HCT116 (cell line): ENCODE data around the gene SLC7A7. TPM values are rescaled to one million over a fixed set of nuclear protein-coding genes. Genes with fewer than 3 reads are reported as not detected.
A peak's percentile ranks its signal among the peaks of the same experiment; 100 is the strongest.

Experiments
- ATAC-seq: fragments of 200-7000 bp; cut with Tn5 transposase; 2 replicates; pipeline ENCODE4 v1.9.1; 2020; ENCODE audit warnings: mild to moderate bottlenecking, moderate library complexity
- BruUV-seq: library from RNA; stranded (reverse); fragments of 400-500 nt; replicated peaks from 2 replicates; lab custom pipeline; 2021; lab: Mats Ljungman, UMichigan
- CTCF ChIA-PET: fragments of 300-600 bp; sonication (Branson Sonifier 250); formaldehyde crosslinking; loops from one replicate; lab custom pipeline; 2021; ENCODE audit warnings: antibody characterized with exemption; lab: Charles Lee
- POLR2A ChIA-PET: fragments of 300-600, 350-600 bp; sonication (Branson Sonifier 250); formaldehyde crosslinking; loops from one replicate; lab custom pipeline; 2021; ENCODE audit warnings: antibody characterized with exemption; lab: Charles Lee
- RAD21 ChIA-PET, 2 experiments: fragments of 300-600 bp; sonication (Branson Sonifier 250); formaldehyde crosslinking; loops; one replicate each; lab custom pipeline; 2023; ENCODE audit warnings: low total read pairs in 2 of 2; ENCODE audit not compliant: uncharacterized antibody in 2 of 2, unreplicated experiment in 2 of 2, low non-redundant PET in 1 of 2; lab: Charles Lee
- DNase-seq: peaks from one replicate; pipeline ENCODE4 v3.0.0-alpha.2; 2010; ENCODE audit warnings: low read depth, low spot score
- H2AFZ ChIP-seq: fragments of 200-600 bp; shearing (Covaris generic), sonication (generic); 2 replicates; pipeline ENCODE4 v1.6.1; 2017; ENCODE audit warnings: low read depth, mixed run types, mixed read lengths, antibody characterized with exemption, low read length; ENCODE audit not compliant: poor library complexity, severe bottlenecking
- H3K27ac ChIP-seq: 2 replicates; pipeline ENCODE4 v1.5.1; 2012; ENCODE audit warnings: low read depth, low read length
- H3K27me3 ChIP-seq: fragments of 200-600 bp; sonication (generic); 2 replicates; pipeline ENCODE4 v1.6.1; 2016; ENCODE audit warnings: mixed run types, low read length, mixed read lengths; ENCODE audit not compliant: insufficient read depth
- H3K36me3 ChIP-seq, 2 experiments: fragments of 200-500 bp in 1 of 2; fragments of 200-600 bp in 1 of 2; sonication (Bioruptor generic) in 1 of 2; sonication (generic) in 1 of 2; 2 replicates each; pipeline versions ENCODE4 v1.5.1 to v1.6.1; 2014 to 2016; ENCODE audit warnings: low read length in 2 of 2, inconsistent platforms in 1 of 2, mixed read lengths in 1 of 2, mixed run types in 1 of 2; ENCODE audit not compliant: insufficient read depth in 2 of 2, control insufficient read depth in 1 of 2
- H3K4me1 ChIP-seq, 2 experiments: fragments of 200-600 bp in 1 of 2; sonication (generic) in 1 of 2; 2 replicates each; pipeline versions ENCODE4 v1.5.1 to v1.6.1; 2012 to 2017; ENCODE audit warnings: low read length in 2 of 2, inconsistent platforms in 1 of 2, mild to moderate bottlenecking in 1 of 2, mixed read lengths in 1 of 2, mixed run types in 1 of 2, moderate library complexity in 1 of 2; ENCODE audit not compliant: insufficient read depth in 2 of 2, control insufficient read depth in 1 of 2
- H3K4me2 ChIP-seq: fragments of 200-600 bp; sonication (generic); 2 replicates; pipeline ENCODE4 v1.6.1; 2017; ENCODE audit warnings: mixed run types, low read length, mixed read lengths
- H3K4me3 ChIP-seq, 2 experiments: fragments of 200-600 bp in 1 of 2; sonication (generic) in 1 of 2; replicated peaks in 1 of 2; 2 replicates each; pipeline ENCODE4 v1.5.1; 2011 to 2016; ENCODE audit warnings: low read length in 2 of 2, control low read depth in 1 of 2, low read depth in 1 of 2, mild to moderate bottlenecking in 1 of 2, mixed read lengths in 1 of 2, mixed run types in 1 of 2
- H3K79me2 ChIP-seq: fragments of 200-600 bp; sonication (generic); 2 replicates; pipeline ENCODE4 v1.6.1; 2017; ENCODE audit warnings: mild to moderate bottlenecking, mixed run types, low read length, moderate library complexity, mixed read lengths; ENCODE audit not compliant: insufficient read depth
- H3K9ac ChIP-seq: fragments of 200-600 bp; sonication (generic); 2 replicates; pipeline ENCODE4 v1.6.1; 2016; ENCODE audit warnings: low read length, mixed read lengths
- H3K9me2 ChIP-seq: fragments of 200-600 bp; sonication (generic), shearing (Covaris generic); 2 replicates; pipeline ENCODE4 v1.6.1; 2017; ENCODE audit warnings: mixed run types, mild to moderate bottlenecking, moderate library complexity; ENCODE audit not compliant: insufficient read depth
- H3K9me3 ChIP-seq, 2 experiments: fragments of 200-500 bp in 1 of 2; fragments of 200-600 bp in 1 of 2; sonication (Bioruptor generic) in 1 of 2; sonication (generic) in 1 of 2; 2 replicates each; pipeline ENCODE4 v1.6.1; 2014 to 2017; ENCODE audit warnings: low read length in 2 of 2, mixed read lengths in 2 of 2, inconsistent platforms in 1 of 2, low read depth in 1 of 2, mild to moderate bottlenecking in 1 of 2, mixed run types in 1 of 2, moderate library complexity in 1 of 2; ENCODE audit not compliant: control insufficient read depth in 1 of 2, insufficient read depth in 1 of 2
- H4K20me1 ChIP-seq: fragments of 200-600 bp; sonication (generic), shearing (Covaris generic); 2 replicates; pipeline ENCODE4 v1.6.1; 2017; ENCODE audit warnings: mixed run types, mild to moderate bottlenecking, moderate library complexity; ENCODE audit not compliant: insufficient read depth
- CBX3 ChIP-seq: IDR thresholded peaks from 2 replicates; pipeline ENCODE4 v1.6.1; 2012; ENCODE audit warnings: low read depth
- CEBPB ChIP-seq: IDR thresholded peaks from 2 replicates; pipeline ENCODE4 v1.6.1; 2012; ENCODE audit warnings: low read depth
- EGR1 ChIP-seq: IDR thresholded peaks from 2 replicates; pipeline ENCODE4 v1.6.1; 2012; ENCODE audit warnings: low read depth
- EZH2 ChIP-seq: fragments of 200-600 bp; sonication (generic); IDR thresholded peaks from 2 replicates; pipeline ENCODE4 v1.6.1; 2017; ENCODE audit warnings: antibody characterized with exemption, mixed run types
- EZH2phosphoT487 ChIP-seq: fragments of 200-600 bp; IDR thresholded peaks from 2 replicates; pipeline ENCODE4 v1.6.1; 2018; ENCODE audit warnings: antibody characterized with exemption, borderline replicate concordance
- JUND ChIP-seq: IDR thresholded peaks from 2 replicates; pipeline ENCODE4 v1.6.1; 2012
- POLR2A ChIP-seq: IDR thresholded peaks from 2 replicates; pipeline ENCODE4 v1.7.0; 2011; ENCODE audit warnings: borderline replicate concordance; ENCODE audit not compliant: insufficient read depth, insufficient read length; ENCODE audit errors: extremely low read depth
- POLR2AphosphoS5 ChIP-seq: IDR thresholded peaks from 2 replicates; pipeline ENCODE4 v1.6.1; 2011; ENCODE audit warnings: mild to moderate bottlenecking, low read depth, low read length, moderate library complexity
- RAD21 ChIP-seq: IDR thresholded peaks from 2 replicates; pipeline ENCODE4 v1.6.1; 2012; ENCODE audit warnings: low read depth, mild to moderate bottlenecking
- SIN3A ChIP-seq: IDR thresholded peaks from 2 replicates; pipeline ENCODE4 v1.6.1; 2012; ENCODE audit warnings: low read depth
- TCF7L2 ChIP-seq: IDR thresholded peaks from 2 replicates; pipeline ENCODE4 v1.7.0; 2011; ENCODE audit warnings: borderline replicate concordance, inconsistent platforms; ENCODE audit not compliant: insufficient read depth, insufficient read length; ENCODE audit errors: extremely low read depth
- ZNF274 ChIP-seq: fragments of 200-500 bp; sonication (Bioruptor generic); IDR thresholded peaks from 2 replicates; pipeline ENCODE4 v1.6.1; 2014; ENCODE audit warnings: mild to moderate bottlenecking, low read depth, low read length, inconsistent platforms
- intact Hi-C: fragments of 100-400 bp; cut with micrococcal nuclease; formaldehyde crosslinking; loops from 2 replicates; pipeline ENCODE4 v1.10.0; 2022
- total RNA-seq: library from RNA; stranded (reverse); gene quantifications from one replicate; pipeline ENCODE4 v1.2.1, GENCODE V29; 2021; ENCODE audit not compliant: unreplicated experiment
- TF ChIP-seq, protein P1 (sequence below): IDR thresholded peaks from 2 replicates; pipeline ENCODE4 v1.6.1; 2011; ENCODE audit warnings: mild to moderate bottlenecking, low read length, moderate library complexity; ENCODE audit not compliant: insufficient replicate concordance; ENCODE audit errors: extremely low read depth
- TF ChIP-seq, protein P2 (sequence below), 3 experiments: fragments of 200-600 bp in 1 of 3; sonication (generic) in 1 of 3; IDR thresholded peaks in 2 of 3; conservative IDR thresholded peaks in 1 of 3; 2 replicates each; pipeline ENCODE4 v1.5.1; 2012 to 2017; ENCODE audit warnings: low read depth in 2 of 3, low read length in 2 of 3, antibody characterized with exemption in 1 of 3, borderline replicate concordance in 1 of 3, control low read depth in 1 of 3, mild to moderate bottlenecking in 1 of 3, mixed read lengths in 1 of 3, mixed run types in 1 of 3, moderate library complexity in 1 of 3; ENCODE audit not compliant: insufficient read depth in 1 of 3
- TF ChIP-seq, protein P3 (sequence below): IDR thresholded peaks from 2 replicates; pipeline ENCODE4 v1.6.1; 2012
- TF ChIP-seq, protein P4 (sequence below): IDR thresholded peaks from 2 replicates; pipeline ENCODE4 v1.6.1; 2012

SLC7A7 gene
- total RNA-seq, 1 experiment from 2014 or later: 0.27 TPM

- peak overlapping the region; percentile 93 for H2AFZ ChIP-seq
- BruUV-seq: no TSS peak
- peaks cover 9 to 40% of the 10 kb centered on the region in 2 experiments for H3K4me1 ChIP-seq
- peaks cover 2% of the 10 kb centered on the region for H3K79me2 ChIP-seq
- H3K9ac ChIP-seq: peak overlapping the region; percentile 40
- 0 out of 4 replicates have a peak overlapping the region, but pooled peaks of 1 of the 2 experiments have one; percentile 13 for H3K4me3 ChIP-seq
- POLR2A ChIA-PET: no interaction called here
- H4K20me1 ChIP-seq: no peaks in the 10 kb centered on the region
- H3K27ac ChIP-seq: 0 out of 2 replicates have a peak overlapping the region, but pooled peaks have one; percentile 4
- H3K36me3 ChIP-seq: no peaks in the 10 kb centered on the region
- TF ChIP-seq EZH2phosphoT487 (no peak), POLR2AphosphoS5 (no peak), TCF7L2 (no peak), EZH2 (no peak), POLR2A (no peak), CBX3 (no peak), CEBPB (no peak), RAD21 (no peak), ZNF274 (no peak), SIN3A (no peak), JUND (0 out of 2 replicates have a peak, but pooled peaks have one; percentile 15), EGR1 (no peak)
- TF ChIP-seq, protein P1, sequence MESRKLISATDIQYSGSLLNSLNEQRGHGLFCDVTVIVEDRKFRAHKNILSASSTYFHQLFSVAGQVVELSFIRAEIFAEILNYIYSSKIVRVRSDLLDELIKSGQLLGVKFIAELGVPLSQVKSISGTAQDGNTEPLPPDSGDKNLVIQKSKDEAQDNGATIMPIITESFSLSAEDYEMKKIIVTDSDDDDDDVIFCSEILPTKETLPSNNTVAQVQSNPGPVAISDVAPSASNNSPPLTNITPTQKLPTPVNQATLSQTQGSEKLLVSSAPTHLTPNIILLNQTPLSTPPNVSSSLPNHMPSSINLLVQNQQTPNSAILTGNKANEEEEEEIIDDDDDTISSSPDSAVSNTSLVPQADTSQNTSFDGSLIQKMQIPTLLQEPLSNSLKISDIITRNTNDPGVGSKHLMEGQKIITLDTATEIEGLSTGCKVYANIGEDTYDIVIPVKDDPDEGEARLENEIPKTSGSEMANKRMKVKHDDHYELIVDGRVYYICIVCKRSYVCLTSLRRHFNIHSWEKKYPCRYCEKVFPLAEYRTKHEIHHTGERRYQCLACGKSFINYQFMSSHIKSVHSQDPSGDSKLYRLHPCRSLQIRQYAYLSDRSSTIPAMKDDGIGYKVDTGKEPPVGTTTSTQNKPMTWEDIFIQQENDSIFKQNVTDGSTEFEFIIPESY: no peak
- TF ChIP-seq, protein P2, sequence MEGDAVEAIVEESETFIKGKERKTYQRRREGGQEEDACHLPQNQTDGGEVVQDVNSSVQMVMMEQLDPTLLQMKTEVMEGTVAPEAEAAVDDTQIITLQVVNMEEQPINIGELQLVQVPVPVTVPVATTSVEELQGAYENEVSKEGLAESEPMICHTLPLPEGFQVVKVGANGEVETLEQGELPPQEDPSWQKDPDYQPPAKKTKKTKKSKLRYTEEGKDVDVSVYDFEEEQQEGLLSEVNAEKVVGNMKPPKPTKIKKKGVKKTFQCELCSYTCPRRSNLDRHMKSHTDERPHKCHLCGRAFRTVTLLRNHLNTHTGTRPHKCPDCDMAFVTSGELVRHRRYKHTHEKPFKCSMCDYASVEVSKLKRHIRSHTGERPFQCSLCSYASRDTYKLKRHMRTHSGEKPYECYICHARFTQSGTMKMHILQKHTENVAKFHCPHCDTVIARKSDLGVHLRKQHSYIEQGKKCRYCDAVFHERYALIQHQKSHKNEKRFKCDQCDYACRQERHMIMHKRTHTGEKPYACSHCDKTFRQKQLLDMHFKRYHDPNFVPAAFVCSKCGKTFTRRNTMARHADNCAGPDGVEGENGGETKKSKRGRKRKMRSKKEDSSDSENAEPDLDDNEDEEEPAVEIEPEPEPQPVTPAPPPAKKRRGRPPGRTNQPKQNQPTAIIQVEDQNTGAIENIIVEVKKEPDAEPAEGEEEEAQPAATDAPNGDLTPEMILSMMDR (IDR thresholded peaks at IDR 0.05 in 2 of 3, conservative IDR thresholded peaks at IDR 0.05 in 1 of 3; ENCODE audit: borderline replicate concordance in 1 of 3, insufficient read depth in 1 of 3, low read depth in 2 of 3, low read length in 2 of 3): no peak
- TF ChIP-seq, protein P3, sequence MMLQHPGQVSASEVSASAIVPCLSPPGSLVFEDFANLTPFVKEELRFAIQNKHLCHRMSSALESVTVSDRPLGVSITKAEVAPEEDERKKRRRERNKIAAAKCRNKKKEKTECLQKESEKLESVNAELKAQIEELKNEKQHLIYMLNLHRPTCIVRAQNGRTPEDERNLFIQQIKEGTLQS: no peak
- TF ChIP-seq, protein P4, sequence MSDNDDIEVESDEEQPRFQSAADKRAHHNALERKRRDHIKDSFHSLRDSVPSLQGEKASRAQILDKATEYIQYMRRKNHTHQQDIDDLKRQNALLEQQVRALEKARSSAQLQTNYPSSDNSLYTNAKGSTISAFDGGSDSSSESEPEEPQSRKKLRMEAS: peak; percentile 32; the same call in 1 of the 2 replicates
- peak; percentile 40 for ATAC-seq
- RAD21 ChIA-PET: interaction anchor here in 1 of 2 experiments (0.7 kb wide), 1 partner anchor 13 kb away, joined by 3 read pairs; no protein-coding TSS in a partner anchor
- no peaks in the 10 kb centered on the region for H3K9me3 ChIP-seq
- H3K27me3 ChIP-seq: no peaks in the 10 kb centered on the region
- intact Hi-C loops: loop anchor here (1.0 kb wide), 1 partner anchor 31 kb away; no protein-coding TSS in a partner anchor
- peak overlapping the region; percentile 67 for H3K4me2 ChIP-seq
- no peaks in the 10 kb centered on the region for H3K9me2 ChIP-seq
- peak; percentile 53 for DNase-seq
- CTCF ChIA-PET: interaction anchor here (0.6 to 2.7 kb wide), 5 partner anchors 28 to 242 kb away, joined by 3 to 12 read pairs (median 4); partner anchors contain the start of gene PRMT5
Observed at GRCh38 chr14:22824711-22825359, 9.6 kb upstream of the SLC7A7 start.
